NCI-H524 (cell line): ENCODE data around the gene POLG2.
"Not testable (repeated sequence)": the region's sequence is repeated elsewhere in the genome, so short reads cannot be mapped to it uniquely, and the experiment has no call there.

Source experiments
- DNase-seq, 2 experiments: peaks; one replicate each; lab custom pipeline; 2025; lab: John Stamatoyannopoulos, UW

POLG2 gene

GRCh38 chr17:64484380-64484779, 12.5 kb downstream of the POLG2 start:
- DNase-seq, result no peak

GRCh38 chr17:64480951-64481350, 15.9 kb downstream of the POLG2 start:
- no peak for DNase-seq

DNA sequence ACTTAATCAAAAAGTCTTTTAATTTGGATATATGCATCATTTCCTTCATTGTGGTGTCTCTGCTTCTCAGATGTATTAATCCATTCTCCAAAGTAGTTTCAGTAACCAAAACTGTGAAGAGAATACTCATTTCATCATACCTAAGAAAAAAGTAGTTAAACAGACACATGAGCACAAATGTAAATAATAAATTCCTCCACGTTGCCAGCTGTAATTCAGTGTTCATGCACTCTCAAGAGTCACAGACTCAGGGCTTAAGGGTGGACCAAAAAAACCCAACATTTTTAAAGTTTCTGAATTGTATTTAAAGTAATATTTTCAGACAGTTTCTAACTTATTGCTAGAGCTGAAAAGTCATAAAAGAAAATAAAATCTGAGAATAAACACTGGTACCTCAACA, 19.0 kb downstream of the POLG2 start:
- no peak for DNase-seq

DNA sequence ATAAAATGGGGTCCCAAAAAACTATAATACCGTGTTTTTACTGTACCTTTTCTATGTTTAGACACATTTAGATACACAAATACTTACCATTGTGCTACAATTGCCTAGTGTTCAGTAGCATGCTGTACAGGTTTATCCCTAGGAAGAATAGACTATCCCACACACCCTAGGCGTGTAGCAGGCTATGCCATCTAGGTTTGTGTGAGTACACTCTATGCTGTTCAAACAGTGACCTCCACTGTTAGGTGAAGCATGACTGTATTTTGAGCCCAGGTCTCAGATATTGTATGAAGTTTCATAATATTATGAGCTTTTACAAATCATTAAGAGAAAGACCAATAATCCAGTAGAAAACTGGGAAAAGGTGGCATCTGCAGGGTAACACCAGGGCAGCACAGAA, 24.3 kb downstream of the POLG2 start:
- no peak for DNase-seq

DNA sequence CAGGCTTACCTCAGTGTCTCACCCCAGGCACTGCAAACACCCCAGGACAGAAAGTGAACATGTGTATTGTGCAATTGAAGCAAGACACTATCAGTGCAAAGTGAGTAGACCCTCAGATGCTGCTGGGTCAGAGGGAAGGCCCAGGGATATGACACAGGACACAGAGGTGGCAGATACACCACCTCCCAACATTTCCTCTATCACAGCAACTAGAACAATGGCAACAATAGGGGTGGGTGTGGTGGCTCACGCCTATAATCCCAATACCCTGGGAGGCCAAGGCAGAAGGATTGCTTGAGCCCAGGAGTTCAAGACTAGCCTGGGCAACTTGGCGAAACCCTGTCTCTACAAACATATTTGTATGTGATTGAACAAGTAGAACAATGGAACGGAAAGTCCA, 25.4 kb downstream of the POLG2 start:
- DNase-seq, result no peak

DNA sequence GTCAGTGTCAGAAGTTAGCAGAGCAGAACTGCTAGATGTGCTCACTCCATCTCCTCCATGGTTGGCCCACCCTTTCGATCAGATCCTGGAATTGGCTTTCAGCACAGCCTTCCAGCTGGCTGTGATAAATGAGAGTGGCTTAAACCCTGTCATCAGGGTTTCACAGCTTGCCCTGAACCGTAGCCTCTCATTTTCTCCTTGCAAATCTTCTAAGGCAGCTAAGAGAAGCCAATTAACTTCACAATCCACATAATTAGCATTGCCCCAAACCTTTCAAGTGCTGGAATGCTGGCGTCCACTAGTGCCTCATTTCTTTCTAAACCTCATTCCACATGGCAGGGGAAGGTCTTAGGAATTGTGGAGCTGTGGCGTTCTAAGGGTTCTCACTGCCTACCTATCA, 26.2 kb downstream of the POLG2 start:
- DNase-seq, result no peak

DNA sequence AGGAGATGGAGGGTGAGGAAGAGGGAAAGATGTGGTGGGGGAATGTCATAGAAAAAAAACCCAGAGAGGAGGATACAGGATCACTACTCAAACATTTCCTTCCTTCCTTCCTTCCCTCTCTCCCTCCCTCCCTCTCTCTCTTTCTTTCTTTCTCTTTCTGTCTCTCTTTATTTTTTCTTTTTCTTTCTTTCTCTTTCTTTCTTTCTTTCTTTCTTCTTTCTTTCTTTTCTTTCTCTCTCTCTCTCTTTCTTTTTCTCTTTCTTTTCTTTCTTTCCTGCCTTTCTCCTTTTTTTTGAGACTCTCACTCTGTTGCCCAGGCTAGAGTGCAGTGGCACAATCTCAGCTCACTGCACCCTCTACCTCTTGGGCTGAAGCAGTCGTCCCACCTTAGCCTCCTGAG, 30.0 kb downstream of the POLG2 start:
- DNase-seq, result not testable (repeated sequence)

- DNase-seq, result no peak
Observed at GRCh38 chr17:64466019-64466735, 30.7 kb downstream of the POLG2 start.

DNA sequence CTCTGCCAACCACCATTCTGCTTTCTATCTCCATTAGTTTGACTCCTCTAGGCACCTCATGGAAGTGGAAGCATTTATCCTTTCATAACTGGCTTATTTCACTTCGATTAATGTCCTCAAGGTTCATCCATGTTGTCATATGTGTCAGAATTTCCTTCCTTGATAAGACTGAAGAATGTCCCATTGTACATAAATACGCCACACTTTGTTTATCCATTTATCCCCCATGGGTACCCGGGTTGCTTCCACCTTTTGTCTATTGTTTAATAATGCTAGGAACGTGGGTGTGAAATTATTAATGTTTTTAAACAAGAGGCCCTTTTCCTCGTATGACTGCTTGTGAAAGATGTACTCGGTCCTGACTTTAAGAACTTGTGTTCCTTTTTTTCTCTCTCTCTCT, 35.1 kb downstream of the POLG2 start:
- no peak for DNase-seq

DNA sequence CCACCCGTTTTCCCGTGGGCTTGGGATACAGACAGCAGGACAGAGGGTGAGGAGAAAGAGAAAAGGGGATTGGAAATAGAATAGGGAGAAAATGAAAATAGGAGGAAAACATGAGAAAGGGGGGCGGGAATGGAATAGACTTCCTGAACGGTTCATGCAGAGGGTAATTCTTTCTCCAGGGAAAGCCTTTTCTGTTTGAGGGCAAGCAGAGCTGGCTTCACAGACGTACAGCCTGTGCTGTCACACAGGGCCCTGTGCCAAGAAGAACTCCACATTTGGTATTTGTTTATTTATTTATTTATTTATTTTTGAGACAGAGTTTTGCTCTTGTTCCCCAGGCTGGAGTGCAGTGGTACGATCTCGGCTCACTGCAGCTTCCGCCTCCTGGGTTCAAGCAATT, 35.9 kb downstream of the POLG2 start:
- DNase-seq, result no peak

DNA sequence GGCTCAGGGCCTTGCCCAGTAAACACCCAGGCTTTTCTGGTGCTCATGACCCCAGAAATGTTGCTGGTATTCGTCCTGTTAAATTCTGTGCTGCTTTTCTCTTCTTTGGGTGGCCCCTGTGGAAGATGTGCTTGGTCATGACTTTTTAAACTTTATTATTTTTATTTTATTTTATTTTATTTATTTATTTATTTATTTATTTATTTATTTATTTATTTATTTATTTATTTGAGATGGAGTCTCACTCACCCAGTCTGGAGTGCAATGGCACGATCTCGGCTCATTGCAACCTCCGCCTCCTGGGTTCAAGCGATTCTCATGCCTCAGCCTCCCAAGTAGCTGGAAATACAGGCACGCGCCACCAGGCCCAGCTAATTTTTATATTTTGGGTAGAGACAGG, 37.0 kb downstream of the POLG2 start:
- DNase-seq, result not testable (repeated sequence)

- no peak for DNase-seq
Observed at GRCh38 chr17:64459284-64459747, 37.5 kb downstream of the POLG2 start.

- no peak for DNase-seq
Observed at GRCh38 chr17:64458756-64459155, 38.1 kb downstream of the POLG2 start.

- DNase-seq, result no peak
Observed at GRCh38 chr17:64457156-64457555, 39.7 kb downstream of the POLG2 start.

DNA sequence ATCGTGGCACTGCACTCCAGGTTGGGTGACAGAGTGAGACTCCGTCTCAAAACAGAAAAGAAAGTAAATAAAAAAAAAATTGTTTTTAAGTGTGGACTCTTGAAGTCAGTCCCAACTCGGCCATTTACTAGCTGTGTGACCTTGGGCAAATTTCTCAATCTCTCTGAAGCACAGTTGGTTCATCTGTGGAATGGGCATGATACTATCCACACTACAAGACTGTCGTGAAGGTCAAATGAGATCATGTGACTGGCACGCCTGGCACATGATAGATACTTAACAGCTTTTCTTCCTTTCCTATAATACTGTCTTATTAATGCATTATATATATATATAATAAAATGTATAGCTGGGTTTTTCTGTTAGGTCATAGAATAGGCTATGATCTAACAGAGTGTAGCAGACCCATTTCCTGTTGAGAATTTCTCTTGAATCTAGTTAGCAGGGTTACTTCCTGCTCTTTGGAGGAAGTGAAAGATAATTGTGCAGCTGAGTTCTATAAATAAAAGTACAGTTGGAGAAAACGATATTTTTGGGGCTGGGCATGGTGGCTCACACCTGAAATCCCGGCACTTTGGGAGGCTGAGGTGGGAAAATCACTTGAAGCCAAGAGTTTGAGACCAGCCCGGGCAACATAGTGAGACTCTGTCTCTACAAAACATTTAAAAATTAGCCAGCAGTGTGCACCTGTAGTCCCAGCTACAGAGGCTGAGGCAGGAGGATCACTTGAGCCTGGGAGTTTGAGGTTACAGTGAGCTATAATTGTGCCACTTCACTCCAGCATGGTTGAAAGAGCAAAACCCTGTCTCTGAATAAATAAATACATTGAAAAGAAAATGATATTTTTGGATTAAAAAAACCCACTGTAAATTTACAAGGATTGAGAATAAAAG, 40.6 kb downstream of the POLG2 start:
- DNase-seq, result no peak

GRCh38 chr17:64449545-64449944, 47.3 kb downstream of the POLG2 start:
- DNase-seq, result no peak

GRCh38 chr17:64448665-64449512, 48.0 kb downstream of the POLG2 start, which contains the start of gene MILR1:
MILR1 (plus strand) TSS chr17:64449115; CDS start chr17:64449169, 54 bp downstream.
- no peak for DNase-seq

- no peak for DNase-seq
Observed at GRCh38 chr17:64447526-64447925, 49.3 kb downstream of the POLG2 start.

DNA sequence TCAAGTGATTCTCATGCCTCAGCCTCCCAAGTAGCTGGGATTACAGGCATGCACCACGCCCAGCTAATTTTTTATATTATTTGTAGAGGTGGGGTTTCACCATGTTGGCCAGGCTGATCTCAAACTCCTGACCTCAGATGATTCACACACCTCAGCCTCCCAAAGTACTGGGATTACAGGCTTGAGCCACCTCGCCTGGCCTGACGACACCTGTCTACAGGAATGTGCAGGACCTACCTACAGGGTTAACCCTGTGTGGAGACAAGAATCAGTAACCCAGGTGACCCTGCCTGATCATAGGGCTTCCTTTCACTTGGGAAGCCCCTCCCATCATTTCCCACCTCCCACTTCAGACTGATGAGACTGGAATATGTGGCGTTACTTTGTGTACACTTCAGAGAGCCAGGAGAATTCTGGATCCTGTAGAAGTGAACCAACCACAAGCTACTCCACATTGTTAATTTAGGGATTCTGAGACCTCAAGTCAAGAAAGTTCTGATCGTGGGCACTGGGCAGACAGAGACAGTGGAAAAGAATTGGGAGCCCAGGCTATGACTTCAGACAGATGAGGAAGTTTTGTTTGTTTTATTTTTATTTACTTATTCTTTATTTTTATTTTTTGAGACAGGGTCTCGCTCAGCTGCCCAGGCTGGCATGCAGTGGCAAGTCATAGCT, 53.6 kb downstream of the POLG2 start:
- no peak for DNase-seq

GRCh38 chr17:64442541-64442971, 54.3 kb downstream of the POLG2 start:
- DNase-seq, result no peak

- no peak for DNase-seq
Observed at GRCh38 chr17:64441772-64442540, 54.9 kb downstream of the POLG2 start.
